ENCODE measurements around the gene BMPER.

DNA sequence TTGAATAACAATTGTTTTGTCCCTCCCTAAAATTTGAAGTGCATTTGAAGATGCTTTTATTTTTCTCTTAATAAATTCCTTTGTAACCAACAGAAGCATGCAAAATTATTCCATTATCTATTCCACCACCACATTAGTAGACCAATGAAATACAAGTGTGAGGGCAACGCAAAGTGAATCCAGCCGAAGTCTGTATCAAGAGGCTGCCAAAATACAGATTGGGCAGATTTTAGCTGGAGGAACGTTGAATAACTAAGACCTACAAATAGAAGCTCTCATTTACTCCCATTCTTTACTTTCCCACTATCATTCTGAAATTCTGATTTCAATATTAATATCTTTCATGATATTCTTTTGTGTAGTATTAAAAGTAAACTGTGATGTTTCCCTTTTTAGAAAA is 233.7 kb downstream of the BMPER start:
- TF ChIP-seq, protein P1, sequence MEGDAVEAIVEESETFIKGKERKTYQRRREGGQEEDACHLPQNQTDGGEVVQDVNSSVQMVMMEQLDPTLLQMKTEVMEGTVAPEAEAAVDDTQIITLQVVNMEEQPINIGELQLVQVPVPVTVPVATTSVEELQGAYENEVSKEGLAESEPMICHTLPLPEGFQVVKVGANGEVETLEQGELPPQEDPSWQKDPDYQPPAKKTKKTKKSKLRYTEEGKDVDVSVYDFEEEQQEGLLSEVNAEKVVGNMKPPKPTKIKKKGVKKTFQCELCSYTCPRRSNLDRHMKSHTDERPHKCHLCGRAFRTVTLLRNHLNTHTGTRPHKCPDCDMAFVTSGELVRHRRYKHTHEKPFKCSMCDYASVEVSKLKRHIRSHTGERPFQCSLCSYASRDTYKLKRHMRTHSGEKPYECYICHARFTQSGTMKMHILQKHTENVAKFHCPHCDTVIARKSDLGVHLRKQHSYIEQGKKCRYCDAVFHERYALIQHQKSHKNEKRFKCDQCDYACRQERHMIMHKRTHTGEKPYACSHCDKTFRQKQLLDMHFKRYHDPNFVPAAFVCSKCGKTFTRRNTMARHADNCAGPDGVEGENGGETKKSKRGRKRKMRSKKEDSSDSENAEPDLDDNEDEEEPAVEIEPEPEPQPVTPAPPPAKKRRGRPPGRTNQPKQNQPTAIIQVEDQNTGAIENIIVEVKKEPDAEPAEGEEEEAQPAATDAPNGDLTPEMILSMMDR (IDR thresholded peaks at IDR 0.05): no peak
- no peak for TF ChIP-seq POLR2A (IDR thresholded peaks at IDR 0.05)

Measured in uterus (tissue), 2 donors.